WTC11 (cell line): ENCODE results near the gene TRPM8. TPM values are rescaled to one million over a fixed set of nuclear protein-coding genes. Genes with fewer than 3 reads are reported as not detected.

Source experiments
- ATAC-seq: fragments of 200-7000 bp; cut with Tn5 transposase; 2 replicates; pipeline ENCODE4 v1.10.0; 2021; ENCODE audit warnings: mild to moderate bottlenecking, moderate library complexity
- CTCF ChIA-PET: fragments of 300-600 bp; sonication (Branson Sonifier 250); formaldehyde crosslinking; loops from one replicate; lab custom pipeline; 2021; ENCODE audit warnings: antibody characterized with exemption; lab: Charles Lee
- POLR2A ChIA-PET: fragments of 350-600 bp; sonication (Branson Sonifier 250); formaldehyde crosslinking; loops from one replicate; lab custom pipeline; 2021; ENCODE audit warnings: antibody characterized with exemption; lab: Charles Lee
- DNase-seq: peaks from one replicate; pipeline ENCODE4 v3.0.0; 2021; ENCODE audit warnings: low spot score
- H3K27ac Mint-ChIP-seq: 2 replicates; pipeline ENCODE4 v1.8.0; 2021; ENCODE audit warnings: mixed read lengths
- H3K27me3 Mint-ChIP-seq: 2 replicates; pipeline ENCODE4 v1.8.0; 2021; ENCODE audit warnings: low read depth, mild to moderate bottlenecking, moderate library complexity, mixed read lengths
- H3K36me3 Mint-ChIP-seq: 2 replicates; pipeline ENCODE4 v1.8.0; 2021; ENCODE audit warnings: mixed read lengths
- H3K4me1 Mint-ChIP-seq: 2 replicates; pipeline ENCODE4 v1.8.0; 2022; ENCODE audit warnings: mixed read lengths
- H3K4me3 Mint-ChIP-seq: 2 replicates; pipeline ENCODE4 v1.8.0; 2021; ENCODE audit warnings: mild to moderate bottlenecking, moderate library complexity, mixed read lengths
- H3K9me3 Mint-ChIP-seq: 2 replicates; pipeline ENCODE4 v1.8.0; 2021; ENCODE audit warnings: mixed read lengths
- CBFB ChIP-seq: sonication (generic); formaldehyde crosslinking; IDR thresholded peaks from 2 replicates; pipeline ENCODE4 v1.8.1; 2022; ENCODE audit warnings: mild to moderate bottlenecking, low read depth, missing genetic modification reagents
- CREB1 ChIP-seq: sonication (generic); formaldehyde crosslinking; IDR thresholded peaks from 2 replicates; pipeline ENCODE4 v1.8.0; 2023; ENCODE audit warnings: mild to moderate bottlenecking, missing genetic modification reagents
- ETV6 ChIP-seq: sonication (generic); formaldehyde crosslinking; IDR thresholded peaks from 2 replicates; pipeline ENCODE4 v1.8.1; 2022; ENCODE audit warnings: mild to moderate bottlenecking, missing genetic modification reagents
- FOXK1 ChIP-seq: sonication (generic); formaldehyde crosslinking; IDR thresholded peaks from 2 replicates; pipeline ENCODE4 v1.8.0; 2022; ENCODE audit warnings: mild to moderate bottlenecking, moderate library complexity, missing genetic modification reagents
- GABPB1 ChIP-seq: sonication (generic); formaldehyde crosslinking; IDR thresholded peaks from 2 replicates; pipeline ENCODE4 v1.8.1; 2023; ENCODE audit warnings: mild to moderate bottlenecking, missing genetic modification reagents
- NR1H2 ChIP-seq: sonication (generic); formaldehyde crosslinking; IDR thresholded peaks from 2 replicates; pipeline ENCODE4 v1.9.0; 2021; ENCODE audit warnings: mild to moderate bottlenecking, moderate library complexity, missing genetic modification reagents
- SP1 ChIP-seq: sonication (generic); formaldehyde crosslinking; conservative IDR thresholded peaks from 2 replicates; pipeline ENCODE4 v1.8.1; 2022; ENCODE audit warnings: missing genetic modification reagents
- TCF7 ChIP-seq: sonication (generic); formaldehyde crosslinking; IDR thresholded peaks from 2 replicates; pipeline ENCODE4 v1.8.0; 2022; ENCODE audit warnings: mild to moderate bottlenecking, low read depth, missing genetic modification reagents, moderate library complexity
- TEAD1 ChIP-seq: sonication (generic); formaldehyde crosslinking; IDR thresholded peaks from 2 replicates; pipeline ENCODE4 v1.8.0; 2022; ENCODE audit warnings: mild to moderate bottlenecking, missing genetic modification reagents
- ZNF121 ChIP-seq: sonication (generic); formaldehyde crosslinking; IDR thresholded peaks from 2 replicates; pipeline ENCODE4 v1.8.0; 2023; ENCODE audit warnings: missing genetic modification reagents
- ZNF396 ChIP-seq: fragments of 250-450 bp; sonication (Bioruptor Pico); IDR thresholded peaks from 2 replicates; pipeline ENCODE4 v1.8.0; 2021; ENCODE audit warnings: mild to moderate bottlenecking, moderate library complexity, borderline replicate concordance
- ZNF416 ChIP-seq: fragments of 250-450 bp; sonication (Bioruptor Pico); IDR thresholded peaks from 2 replicates; pipeline ENCODE4 v1.9.0; 2021; ENCODE audit warnings: mild to moderate bottlenecking, inconsistent platforms
- ZNF671 ChIP-seq: fragments of 250-450 bp; sonication (Bioruptor Pico); IDR thresholded peaks from 2 replicates; pipeline ENCODE4 v1.8.0; 2021; ENCODE audit warnings: mild to moderate bottlenecking
- total RNA-seq: library from RNA; stranded (reverse); gene quantifications from 3 replicates; pipeline ENCODE4 v1.2.3, GENCODE V29; 2021
- TF ChIP-seq, protein P1 (sequence below): sonication (generic); formaldehyde crosslinking; IDR thresholded peaks from 2 replicates; pipeline ENCODE4 v1.8.1; 2022; ENCODE audit warnings: missing genetic modification reagents, borderline replicate concordance
- TF ChIP-seq, protein P2 (sequence below): sonication (generic); formaldehyde crosslinking; IDR thresholded peaks from 2 replicates; pipeline ENCODE4 v1.8.0; 2023; ENCODE audit warnings: missing genetic modification reagents, mild to moderate bottlenecking, borderline replicate concordance
- TF ChIP-seq, protein P3 (sequence below): sonication (generic); formaldehyde crosslinking; IDR thresholded peaks from 2 replicates; pipeline ENCODE4 v1.8.1; 2022; ENCODE audit warnings: low read depth, mild to moderate bottlenecking, moderate library complexity, missing genetic modification reagents, borderline replicate concordance
- TF ChIP-seq, protein P4 (sequence below): sonication (generic); formaldehyde crosslinking; IDR thresholded peaks from 2 replicates; pipeline ENCODE4 v1.8.0; 2022; ENCODE audit warnings: mild to moderate bottlenecking, missing genetic modification reagents
- TF ChIP-seq, protein P5 (sequence below): fragments of 250-450 bp; sonication (Bioruptor Pico); IDR thresholded peaks from 2 replicates; pipeline ENCODE4 v1.9.0; 2021; ENCODE audit warnings: mild to moderate bottlenecking, borderline replicate concordance
- TF ChIP-seq, protein P6 (sequence below): sonication (generic); formaldehyde crosslinking; IDR thresholded peaks from 2 replicates; pipeline ENCODE4 v1.8.0; 2022; ENCODE audit warnings: mild to moderate bottlenecking, missing genetic modification reagents
- TF ChIP-seq, protein P7 (sequence below): sonication (generic); formaldehyde crosslinking; IDR thresholded peaks from 2 replicates; pipeline ENCODE4 v1.8.0; 2023; ENCODE audit warnings: mild to moderate bottlenecking, missing genetic modification reagents

The TRPM8 gene
- total RNA-seq, 1 experiment from 2014 or later = 0.26 TPM

DNA sequence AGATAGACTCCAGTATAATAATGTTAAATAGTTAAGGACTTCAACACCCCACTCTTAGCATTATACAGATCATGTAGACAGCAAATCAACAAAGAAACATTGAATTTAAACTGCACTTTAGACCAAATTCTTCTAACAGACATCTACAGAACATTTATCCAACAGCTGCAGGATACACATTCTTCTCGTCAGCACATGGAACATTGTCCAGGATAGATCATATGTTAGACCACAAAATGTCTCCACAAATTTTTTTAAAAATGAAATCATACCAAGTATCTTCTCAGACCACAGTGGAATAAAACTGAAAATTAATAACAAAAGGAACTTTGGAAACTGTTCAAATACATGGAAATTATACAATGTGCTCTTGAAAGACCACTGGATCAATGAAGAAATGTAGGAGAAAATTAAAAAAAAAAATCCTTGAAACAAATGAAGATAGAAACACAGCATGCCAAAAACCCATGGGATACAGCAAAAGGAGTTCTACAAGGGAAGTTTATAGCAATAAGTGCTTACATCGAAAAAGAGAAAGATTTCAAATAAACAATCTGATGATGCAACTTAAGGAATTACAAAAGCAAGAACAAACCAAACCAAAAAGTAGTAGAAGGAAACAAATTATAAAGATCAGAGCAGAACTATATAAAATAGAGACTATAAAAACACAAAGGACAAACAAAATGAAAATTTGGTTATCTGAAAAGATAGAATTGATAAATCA lies 121.1 kb downstream of the TRPM8 start:
- DNase-seq = no peak
- Mint-ChIP-seq H3K4me1 (no peaks in the 10 kb centered on the region), H3K36me3 (peaks cover 5% of the 10 kb centered on the region; the same call in 1 of the 2 replicates), H3K4me3 (no peak overlapping the region), H3K27me3 (no peaks in the 10 kb centered on the region; the same call in 1 of the 2 replicates), H3K27ac (no peak overlapping the region), H3K9me3 (peaks cover 26% of the 10 kb centered on the region)
- ChIA-PET CTCF (no interaction called here), POLR2A (no interaction called here)
- TF ChIP-seq ETV6 (CRISPR knock-in tag) (no peak), ZNF121 (CRISPR knock-in tag) (no peak), GABPB1 (CRISPR knock-in tag) (no peak), ZNF671 (no peak), CBFB (no peak), TEAD1 (no peak), FOXK1 (CRISPR knock-in tag) (no peak), SP1 (CRISPR knock-in tag) (no peak), TCF7 (CRISPR knock-in tag) (no peak)
- TF ChIP-seq, protein P1, sequence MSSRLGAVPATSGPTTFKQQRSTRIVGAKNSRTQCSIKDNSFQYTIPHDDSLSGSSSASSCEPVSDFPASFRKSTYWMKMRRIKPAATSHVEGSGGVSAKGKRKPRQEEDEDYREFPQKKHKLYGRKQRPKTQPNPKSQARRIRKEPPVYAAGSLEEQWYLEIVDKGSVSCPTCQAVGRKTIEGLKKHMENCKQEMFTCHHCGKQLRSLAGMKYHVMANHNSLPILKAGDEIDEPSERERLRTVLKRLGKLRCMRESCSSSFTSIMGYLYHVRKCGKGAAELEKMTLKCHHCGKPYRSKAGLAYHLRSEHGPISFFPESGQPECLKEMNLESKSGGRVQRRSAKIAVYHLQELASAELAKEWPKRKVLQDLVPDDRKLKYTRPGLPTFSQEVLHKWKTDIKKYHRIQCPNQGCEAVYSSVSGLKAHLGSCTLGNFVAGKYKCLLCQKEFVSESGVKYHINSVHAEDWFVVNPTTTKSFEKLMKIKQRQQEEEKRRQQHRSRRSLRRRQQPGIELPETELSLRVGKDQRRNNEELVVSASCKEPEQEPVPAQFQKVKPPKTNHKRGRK (CRISPR knock-in tag) = no peak
- TF ChIP-seq, protein P2, sequence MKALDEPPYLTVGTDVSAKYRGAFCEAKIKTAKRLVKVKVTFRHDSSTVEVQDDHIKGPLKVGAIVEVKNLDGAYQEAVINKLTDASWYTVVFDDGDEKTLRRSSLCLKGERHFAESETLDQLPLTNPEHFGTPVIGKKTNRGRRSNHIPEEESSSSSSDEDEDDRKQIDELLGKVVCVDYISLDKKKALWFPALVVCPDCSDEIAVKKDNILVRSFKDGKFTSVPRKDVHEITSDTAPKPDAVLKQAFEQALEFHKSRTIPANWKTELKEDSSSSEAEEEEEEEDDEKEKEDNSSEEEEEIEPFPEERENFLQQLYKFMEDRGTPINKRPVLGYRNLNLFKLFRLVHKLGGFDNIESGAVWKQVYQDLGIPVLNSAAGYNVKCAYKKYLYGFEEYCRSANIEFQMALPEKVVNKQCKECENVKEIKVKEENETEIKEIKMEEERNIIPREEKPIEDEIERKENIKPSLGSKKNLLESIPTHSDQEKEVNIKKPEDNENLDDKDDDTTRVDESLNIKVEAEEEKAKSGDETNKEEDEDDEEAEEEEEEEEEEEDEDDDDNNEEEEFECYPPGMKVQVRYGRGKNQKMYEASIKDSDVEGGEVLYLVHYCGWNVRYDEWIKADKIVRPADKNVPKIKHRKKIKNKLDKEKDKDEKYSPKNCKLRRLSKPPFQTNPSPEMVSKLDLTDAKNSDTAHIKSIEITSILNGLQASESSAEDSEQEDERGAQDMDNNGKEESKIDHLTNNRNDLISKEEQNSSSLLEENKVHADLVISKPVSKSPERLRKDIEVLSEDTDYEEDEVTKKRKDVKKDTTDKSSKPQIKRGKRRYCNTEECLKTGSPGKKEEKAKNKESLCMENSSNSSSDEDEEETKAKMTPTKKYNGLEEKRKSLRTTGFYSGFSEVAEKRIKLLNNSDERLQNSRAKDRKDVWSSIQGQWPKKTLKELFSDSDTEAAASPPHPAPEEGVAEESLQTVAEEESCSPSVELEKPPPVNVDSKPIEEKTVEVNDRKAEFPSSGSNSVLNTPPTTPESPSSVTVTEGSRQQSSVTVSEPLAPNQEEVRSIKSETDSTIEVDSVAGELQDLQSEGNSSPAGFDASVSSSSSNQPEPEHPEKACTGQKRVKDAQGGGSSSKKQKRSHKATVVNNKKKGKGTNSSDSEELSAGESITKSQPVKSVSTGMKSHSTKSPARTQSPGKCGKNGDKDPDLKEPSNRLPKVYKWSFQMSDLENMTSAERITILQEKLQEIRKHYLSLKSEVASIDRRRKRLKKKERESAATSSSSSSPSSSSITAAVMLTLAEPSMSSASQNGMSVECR (CRISPR knock-in tag) = no peak
- TF ChIP-seq, protein P3, sequence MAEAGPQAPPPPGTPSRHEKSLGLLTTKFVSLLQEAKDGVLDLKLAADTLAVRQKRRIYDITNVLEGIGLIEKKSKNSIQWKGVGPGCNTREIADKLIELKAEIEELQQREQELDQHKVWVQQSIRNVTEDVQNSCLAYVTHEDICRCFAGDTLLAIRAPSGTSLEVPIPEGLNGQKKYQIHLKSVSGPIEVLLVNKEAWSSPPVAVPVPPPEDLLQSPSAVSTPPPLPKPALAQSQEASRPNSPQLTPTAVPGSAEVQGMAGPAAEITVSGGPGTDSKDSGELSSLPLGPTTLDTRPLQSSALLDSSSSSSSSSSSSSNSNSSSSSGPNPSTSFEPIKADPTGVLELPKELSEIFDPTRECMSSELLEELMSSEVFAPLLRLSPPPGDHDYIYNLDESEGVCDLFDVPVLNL (CRISPR knock-in tag) = no peak
- TF ChIP-seq, protein P4, sequence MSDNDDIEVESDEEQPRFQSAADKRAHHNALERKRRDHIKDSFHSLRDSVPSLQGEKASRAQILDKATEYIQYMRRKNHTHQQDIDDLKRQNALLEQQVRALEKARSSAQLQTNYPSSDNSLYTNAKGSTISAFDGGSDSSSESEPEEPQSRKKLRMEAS (CRISPR knock-in tag) = no peak
- ATAC-seq = no peak

DNA sequence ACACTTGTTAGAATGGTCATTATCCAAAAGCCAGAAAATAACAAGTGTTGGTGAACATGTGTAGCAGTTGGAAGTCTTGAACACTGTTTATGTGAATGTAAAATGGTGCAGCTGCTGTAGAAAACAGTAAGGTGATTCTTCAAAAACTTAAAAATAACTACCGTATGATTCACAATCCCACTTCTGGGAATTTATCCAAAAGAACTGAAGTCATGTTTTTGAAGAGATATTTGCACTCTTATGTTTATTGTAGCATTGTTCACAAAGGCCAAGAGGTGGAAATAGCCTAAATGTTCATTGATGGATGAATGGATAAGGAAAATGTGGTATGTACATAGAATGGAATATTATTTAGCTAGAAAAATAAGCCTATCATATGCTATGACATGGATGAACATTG lies 127.0 kb downstream of the TRPM8 start:
- Mint-ChIP-seq H3K4me3 (no peak overlapping the region), H3K36me3 (no peaks in the 10 kb centered on the region), H3K27ac (no peak overlapping the region), H3K9me3 (no peaks in the 10 kb centered on the region; the same call in 1 of the 2 replicates), H3K4me1 (no peaks in the 10 kb centered on the region), H3K27me3 (no peaks in the 10 kb centered on the region; the same call in 1 of the 2 replicates)
- DNase-seq (no peak), ATAC-seq (no peak)
- POLR2A ChIA-PET = no interaction called here
- CTCF ChIA-PET = no interaction called here
- TF ChIP-seq CREB1 (CRISPR knock-in tag) (no peak), ZNF416 (CRISPR knock-in tag) (no peak), NR1H2 (CRISPR knock-in tag) (no peak), CBFB (no peak), ZNF396 (no peak)
- TF ChIP-seq, protein P5, sequence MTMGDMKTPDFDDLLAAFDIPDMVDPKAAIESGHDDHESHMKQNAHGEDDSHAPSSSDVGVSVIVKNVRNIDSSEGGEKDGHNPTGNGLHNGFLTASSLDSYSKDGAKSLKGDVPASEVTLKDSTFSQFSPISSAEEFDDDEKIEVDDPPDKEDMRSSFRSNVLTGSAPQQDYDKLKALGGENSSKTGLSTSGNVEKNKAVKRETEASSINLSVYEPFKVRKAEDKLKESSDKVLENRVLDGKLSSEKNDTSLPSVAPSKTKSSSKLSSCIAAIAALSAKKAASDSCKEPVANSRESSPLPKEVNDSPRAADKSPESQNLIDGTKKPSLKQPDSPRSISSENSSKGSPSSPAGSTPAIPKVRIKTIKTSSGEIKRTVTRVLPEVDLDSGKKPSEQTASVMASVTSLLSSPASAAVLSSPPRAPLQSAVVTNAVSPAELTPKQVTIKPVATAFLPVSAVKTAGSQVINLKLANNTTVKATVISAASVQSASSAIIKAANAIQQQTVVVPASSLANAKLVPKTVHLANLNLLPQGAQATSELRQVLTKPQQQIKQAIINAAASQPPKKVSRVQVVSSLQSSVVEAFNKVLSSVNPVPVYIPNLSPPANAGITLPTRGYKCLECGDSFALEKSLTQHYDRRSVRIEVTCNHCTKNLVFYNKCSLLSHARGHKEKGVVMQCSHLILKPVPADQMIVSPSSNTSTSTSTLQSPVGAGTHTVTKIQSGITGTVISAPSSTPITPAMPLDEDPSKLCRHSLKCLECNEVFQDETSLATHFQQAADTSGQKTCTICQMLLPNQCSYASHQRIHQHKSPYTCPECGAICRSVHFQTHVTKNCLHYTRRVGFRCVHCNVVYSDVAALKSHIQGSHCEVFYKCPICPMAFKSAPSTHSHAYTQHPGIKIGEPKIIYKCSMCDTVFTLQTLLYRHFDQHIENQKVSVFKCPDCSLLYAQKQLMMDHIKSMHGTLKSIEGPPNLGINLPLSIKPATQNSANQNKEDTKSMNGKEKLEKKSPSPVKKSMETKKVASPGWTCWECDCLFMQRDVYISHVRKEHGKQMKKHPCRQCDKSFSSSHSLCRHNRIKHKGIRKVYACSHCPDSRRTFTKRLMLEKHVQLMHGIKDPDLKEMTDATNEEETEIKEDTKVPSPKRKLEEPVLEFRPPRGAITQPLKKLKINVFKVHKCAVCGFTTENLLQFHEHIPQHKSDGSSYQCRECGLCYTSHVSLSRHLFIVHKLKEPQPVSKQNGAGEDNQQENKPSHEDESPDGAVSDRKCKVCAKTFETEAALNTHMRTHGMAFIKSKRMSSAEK = no peak
- TF ChIP-seq, protein P6, sequence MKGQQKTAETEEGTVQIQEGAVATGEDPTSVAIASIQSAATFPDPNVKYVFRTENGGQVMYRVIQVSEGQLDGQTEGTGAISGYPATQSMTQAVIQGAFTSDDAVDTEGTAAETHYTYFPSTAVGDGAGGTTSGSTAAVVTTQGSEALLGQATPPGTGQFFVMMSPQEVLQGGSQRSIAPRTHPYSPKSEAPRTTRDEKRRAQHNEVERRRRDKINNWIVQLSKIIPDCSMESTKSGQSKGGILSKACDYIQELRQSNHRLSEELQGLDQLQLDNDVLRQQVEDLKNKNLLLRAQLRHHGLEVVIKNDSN (CRISPR knock-in tag) = no peak
- TF ChIP-seq, protein P7, sequence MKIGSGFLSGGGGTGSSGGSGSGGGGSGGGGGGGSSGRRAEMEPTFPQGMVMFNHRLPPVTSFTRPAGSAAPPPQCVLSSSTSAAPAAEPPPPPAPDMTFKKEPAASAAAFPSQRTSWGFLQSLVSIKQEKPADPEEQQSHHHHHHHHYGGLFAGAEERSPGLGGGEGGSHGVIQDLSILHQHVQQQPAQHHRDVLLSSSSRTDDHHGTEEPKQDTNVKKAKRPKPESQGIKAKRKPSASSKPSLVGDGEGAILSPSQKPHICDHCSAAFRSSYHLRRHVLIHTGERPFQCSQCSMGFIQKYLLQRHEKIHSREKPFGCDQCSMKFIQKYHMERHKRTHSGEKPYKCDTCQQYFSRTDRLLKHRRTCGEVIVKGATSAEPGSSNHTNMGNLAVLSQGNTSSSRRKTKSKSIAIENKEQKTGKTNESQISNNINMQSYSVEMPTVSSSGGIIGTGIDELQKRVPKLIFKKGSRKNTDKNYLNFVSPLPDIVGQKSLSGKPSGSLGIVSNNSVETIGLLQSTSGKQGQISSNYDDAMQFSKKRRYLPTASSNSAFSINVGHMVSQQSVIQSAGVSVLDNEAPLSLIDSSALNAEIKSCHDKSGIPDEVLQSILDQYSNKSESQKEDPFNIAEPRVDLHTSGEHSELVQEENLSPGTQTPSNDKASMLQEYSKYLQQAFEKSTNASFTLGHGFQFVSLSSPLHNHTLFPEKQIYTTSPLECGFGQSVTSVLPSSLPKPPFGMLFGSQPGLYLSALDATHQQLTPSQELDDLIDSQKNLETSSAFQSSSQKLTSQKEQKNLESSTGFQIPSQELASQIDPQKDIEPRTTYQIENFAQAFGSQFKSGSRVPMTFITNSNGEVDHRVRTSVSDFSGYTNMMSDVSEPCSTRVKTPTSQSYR (CRISPR knock-in tag) = no peak
